B cell (primary cell): ENCODE data around the gene KLHL17. TPM values are rescaled to one million over a fixed set of nuclear protein-coding genes. Genes with fewer than 3 reads are reported as not detected.
A peak's percentile ranks its signal among the peaks of the same experiment; 100 is the strongest.

Experiments used
- ATAC-seq: fragments of 200-7000 bp; cut with Tn5 transposase; one replicate; pipeline ENCODE4 v1.10.0; 2021; ENCODE audit warnings: low read depth, mild to moderate bottlenecking, moderate number of reproducible peaks, moderate library complexity
- CTCF ChIA-PET: fragments of 350-600 bp; sonication (Branson Sonifier 250); formaldehyde crosslinking; loops from one replicate; lab custom pipeline; 2021; ENCODE audit warnings: antibody characterized with exemption, inconsistent platforms; lab: Charles Lee
- POLR2A ChIA-PET: fragments of 350-600 bp; sonication (Branson Sonifier 250); formaldehyde crosslinking; loops from one replicate; lab custom pipeline; 2021; ENCODE audit warnings: antibody characterized with exemption; lab: Charles Lee
- DNase-seq: peaks from one replicate; pipeline ENCODE4 v3.0.0; 2013
- H2AFZ ChIP-seq: 2 replicates; pipeline ENCODE4 v1.6.1; 2012; ENCODE audit warnings: mild to moderate bottlenecking, low read depth, low read length; ENCODE audit not compliant: insufficient read depth, poor library complexity, severe bottlenecking
- H3K27ac ChIP-seq, 2 donors: 1 replicate in 1 of 2; 2 replicates in 1 of 2; pipeline ENCODE4 v1.5.1; 2012 to 2013; ENCODE audit warnings: low read length in 2 of 2, mild to moderate bottlenecking in 2 of 2, moderate library complexity in 1 of 2
- H3K27me3 ChIP-seq, 4 experiments: fragments of 200-600 bp in 1 of 4; sonication (generic) in 1 of 4; replicated peaks in 1 of 4; 1 replicate in 2 of 4; 2 replicates in 2 of 4; pipeline versions ENCODE4 v1.6.1 to v1.7.0; 2013 to 2016; ENCODE audit warnings: low read length in 3 of 4, mild to moderate bottlenecking in 2 of 4, mixed read lengths in 1 of 4, moderate library complexity in 1 of 4; ENCODE audit not compliant: insufficient read depth in 4 of 4, control insufficient read depth in 3 of 4; ENCODE audit errors: control extremely low read depth in 1 of 4
- H3K36me3 ChIP-seq, 2 experiments: replicated peaks in 1 of 2; 1 replicate in 1 of 2; 2 replicates in 1 of 2; pipeline versions ENCODE4 v1.6.1 to v1.7.1; 2013; ENCODE audit warnings: low read length in 1 of 2; ENCODE audit not compliant: insufficient read depth in 2 of 2, control insufficient read depth in 1 of 2; ENCODE audit errors: control extremely low read depth in 1 of 2, extremely low read depth in 1 of 2
- H3K4me1 ChIP-seq, 2 donors: fragments of 200-600 bp in 1 of 2; sonication (generic) in 1 of 2; 1 replicate in 1 of 2; 2 replicates in 1 of 2; pipeline versions ENCODE4 v1.5.1 to v1.6.1; 2013 to 2017; ENCODE audit warnings: low read length in 2 of 2; ENCODE audit not compliant: control insufficient read depth in 2 of 2, insufficient read depth in 2 of 2
- H3K4me2 ChIP-seq: replicated peaks from 2 replicates; pipeline ENCODE3; 2012; ENCODE audit warnings: mild to moderate bottlenecking, low read depth, low read length; ENCODE audit not compliant: poor library complexity, severe bottlenecking
- H3K4me3 ChIP-seq, 5 experiments: fragments of 200-600 bp in 1 of 5; sonication (generic) in 1 of 5; 1 replicate in 3 of 5; 2 replicates in 2 of 5; pipeline versions ENCODE4 v1.5.1 to v1.7.0; 2011 to 2016; ENCODE audit warnings: low read length in 4 of 5, mild to moderate bottlenecking in 4 of 5, low read depth in 2 of 5, control low read depth in 1 of 5, moderate library complexity in 1 of 5; ENCODE audit not compliant: insufficient read depth in 1 of 5; ENCODE audit errors: control extremely low read depth in 1 of 5, extremely low read depth in 1 of 5
- H3K79me2 ChIP-seq: fragments of 200-600 bp; sonication (generic); one replicate; pipeline ENCODE4 v1.6.0; 2016; ENCODE audit warnings: low read length; ENCODE audit not compliant: control insufficient read depth, insufficient read depth
- H3K9ac ChIP-seq: fragments of 200-600 bp; sonication (generic); 2 replicates; pipeline ENCODE4 v1.6.1; 2017; ENCODE audit warnings: mild to moderate bottlenecking, low read length, moderate library complexity
- H3K9me3 ChIP-seq, 3 donors: one replicate each; pipeline versions ENCODE4 v1.6.1 to v1.7.1; 2013; ENCODE audit warnings: low read length in 2 of 3; ENCODE audit not compliant: control insufficient read depth in 2 of 3, insufficient read depth in 1 of 3; ENCODE audit errors: control extremely low read depth in 1 of 3
- H4K20me1 ChIP-seq: 2 replicates; pipeline ENCODE4 v1.6.0; 2012; ENCODE audit warnings: mild to moderate bottlenecking, low read length; ENCODE audit not compliant: insufficient read depth, control insufficient read depth, poor library complexity, severe bottlenecking
- H3K27ac Mint-ChIP-seq: one replicate; pipeline ENCODE4 v1.8.0; 2021; ENCODE audit warnings: mixed read lengths
- H3K27me3 Mint-ChIP-seq: one replicate; pipeline ENCODE4 v1.8.0; 2021; ENCODE audit warnings: mixed read lengths
- H3K4me1 Mint-ChIP-seq: one replicate; pipeline ENCODE4 v1.8.0; 2021; ENCODE audit warnings: mixed read lengths
- H3K4me3 Mint-ChIP-seq: one replicate; pipeline ENCODE4 v1.8.0; 2021; ENCODE audit warnings: mixed read lengths
- H3K9me3 Mint-ChIP-seq: one replicate; pipeline ENCODE4 v1.8.0; 2022; ENCODE audit warnings: mixed read lengths; ENCODE audit not compliant: insufficient read depth
- CTCF ChIP-seq: fragments of 200-600 bp; IDR thresholded peaks from one replicate; pipeline ENCODE4 v1.8.0; 2022; ENCODE audit warnings: antibody characterized with exemption, mild to moderate bottlenecking
- EZH2 ChIP-seq: IDR thresholded peaks from 2 replicates; pipeline ENCODE4 v1.6.1; 2012; ENCODE audit warnings: borderline replicate concordance, low read depth, mild to moderate bottlenecking, moderate library complexity, low read length; ENCODE audit not compliant: insufficient read depth, poor library complexity, severe bottlenecking
- WGBS: methylation state at CpG from one replicate; pipeline ENCODE4 v1.1.5; 2013; ENCODE audit warnings: missing lambda C conversion rate; ENCODE audit not compliant: insufficient coverage; 5-methylcytosine and 5-hydroxymethylcytosine counted together
- intact Hi-C: fragments of 100-400 bp; cut with micrococcal nuclease; formaldehyde crosslinking; loops from one replicate; pipeline ENCODE4 v1.10.0; 2022
- polyA plus RNA-seq: library from polyadenylated mRNA; depleted of rRNA; stranded (reverse); fragments of >200 nt; gene quantifications from 2 replicates; pipeline ENCODE4 v1.2.3, GENCODE V29; 2012
- total RNA-seq, 2 donors: library from RNA; stranded (reverse); fragments of 120-200 nt in 1 of 2; gene quantifications; 1 replicate in 1 of 2; 2 replicates in 1 of 2; pipeline versions ENCODE4 v1.2.3 to v1.2.4, GENCODE V29; 2013 to 2022

KLHL17 gene
- total and polyA plus RNA-seq, 2 donors (not counting 1 experiment from before 2014, with no cell fraction given): 30.1 to 57.5 TPM

DNA sequence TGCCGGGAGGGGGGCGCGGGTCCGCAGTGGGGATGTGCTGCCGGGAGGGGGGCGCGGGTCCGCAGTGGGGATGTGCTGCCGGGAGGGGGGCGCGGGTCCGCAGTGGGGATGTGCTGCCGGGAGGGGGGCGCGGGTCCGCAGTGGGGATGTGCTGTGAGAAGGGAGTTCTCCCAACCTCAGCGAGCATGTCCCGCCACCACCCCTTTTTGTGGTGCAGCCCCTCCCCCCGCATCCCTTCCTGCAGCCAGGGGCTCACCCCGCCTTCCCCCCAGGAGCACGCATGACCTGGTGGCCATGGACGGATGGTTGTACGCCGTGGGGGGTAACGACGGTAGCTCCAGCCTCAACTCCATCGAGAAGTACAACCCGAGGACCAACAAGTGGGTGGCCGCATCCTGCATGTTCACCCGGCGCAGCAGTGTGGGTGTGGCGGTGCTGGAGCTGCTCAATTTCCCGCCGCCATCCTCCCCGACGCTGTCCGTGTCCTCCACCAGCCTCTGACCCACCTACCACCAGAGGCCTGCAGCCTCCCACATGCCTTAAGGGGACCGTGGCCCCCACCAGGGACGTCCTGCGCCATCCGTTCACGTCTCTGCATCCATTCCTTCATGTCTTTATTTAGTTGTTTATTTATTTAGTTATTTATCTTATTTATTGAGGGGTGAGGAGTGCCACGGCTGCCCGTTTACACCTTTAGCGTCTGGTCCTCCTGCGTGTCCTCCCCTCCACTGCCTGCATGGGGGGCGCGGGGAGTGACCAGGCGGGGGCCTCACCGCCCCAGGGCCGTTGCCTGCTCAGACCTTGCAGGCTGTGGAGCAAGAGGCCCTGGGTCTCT lies 4.5 kb downstream of the KLHL17 start:
- peaks cover 6% of the 10 kb centered on the region for H3K4me1 Mint-ChIP-seq
- Histone ChIP-seq H3K4me2 (no peak overlapping the region), H2AFZ (no peak overlapping the region), H3K36me3 (no peaks in the 10 kb centered on the region), H3K27ac (no peak overlapping the region), H3K9ac (no peak overlapping the region), H3K4me1 (peaks cover 16 to 24% of the 10 kb centered on the region in 2 donors), H3K27me3 (peaks cover 0 to 21% (median 5%) of the 10 kb centered on the region in 4 experiments), H3K79me2 (no peaks in the 10 kb centered on the region), H3K4me3 (no peak overlapping the region), H3K9me3 (no peaks in the 10 kb centered on the region), H4K20me1 (no peaks in the 10 kb centered on the region)
- ATAC-seq (no peak), DNase-seq (no peak)
- CTCF ChIA-PET: no interaction called here
- 94% methylated on average over 31 of the region's 51 CpGs for WGBS
- intact Hi-C loops: no loop called here
- H3K27ac Mint-ChIP-seq: no peak overlapping the region
- H3K4me3 Mint-ChIP-seq: no peak overlapping the region
- TF ChIP-seq CTCF (no peak), EZH2 (no peak)
- POLR2A ChIA-PET: no interaction called here
- no peaks in the 10 kb centered on the region for H3K9me3 Mint-ChIP-seq
- H3K27me3 Mint-ChIP-seq: peaks cover 13% of the 10 kb centered on the region

DNA sequence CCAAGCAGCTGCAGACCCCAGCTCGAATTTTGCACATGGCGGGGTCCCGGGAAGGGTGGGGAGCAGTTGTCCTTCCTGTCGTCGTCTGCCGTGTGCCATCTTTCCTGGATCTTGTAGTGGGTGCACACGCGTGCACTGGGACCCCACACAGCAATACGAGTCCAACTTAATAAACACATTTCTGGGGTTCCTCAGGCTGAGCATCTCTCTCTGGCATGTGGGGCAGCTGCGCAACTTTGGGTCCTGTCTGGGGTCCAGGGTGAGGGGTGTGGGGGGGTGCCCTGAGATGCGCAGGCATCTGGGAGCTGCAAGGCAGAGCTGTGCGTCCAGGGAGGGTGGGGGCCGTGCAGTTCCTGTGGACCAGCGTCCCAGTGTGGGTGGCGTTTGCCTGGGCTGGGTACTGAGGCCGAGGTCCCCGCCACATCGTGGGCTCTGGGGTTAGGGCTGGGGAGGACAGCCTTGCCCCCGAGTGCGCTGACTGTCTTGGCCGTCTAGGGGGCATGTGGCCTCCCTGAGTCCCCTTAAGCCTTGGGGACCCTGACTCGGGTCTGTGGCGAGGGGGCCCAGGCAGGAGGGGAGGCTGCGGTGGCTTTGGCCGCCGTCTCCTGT lies 5.2 kb downstream of the KLHL17 start:
- H3K4me1 Mint-ChIP-seq: peaks cover 6% of the 10 kb centered on the region
- peak overlapping the region; percentile 32 for H3K4me3 Mint-ChIP-seq
- DNase-seq (no peak), ATAC-seq (no peak)
- intact Hi-C loops: no loop called here
- Histone ChIP-seq H3K4me1 (peaks cover 13 to 20% of the 10 kb centered on the region in 2 donors), H3K27ac (no peak overlapping the region), H4K20me1 (no peaks in the 10 kb centered on the region), H3K36me3 (no peaks in the 10 kb centered on the region), H3K79me2 (no peaks in the 10 kb centered on the region), H3K27me3 (peaks cover 0 to 27% (median 6%) of the 10 kb centered on the region in 4 experiments), H3K4me3 (no peak overlapping the region), H2AFZ (no peak overlapping the region), H3K9me3 (no peaks in the 10 kb centered on the region), H3K4me2 (peak overlapping the region; percentile 99), H3K9ac (no peak overlapping the region)
- WGBS: 69% methylated on average over 26 of the region's 26 CpGs
- POLR2A ChIA-PET: no interaction called here
- no peak overlapping the region for H3K27ac Mint-ChIP-seq
- CTCF ChIA-PET: no interaction called here
- no peaks in the 10 kb centered on the region for H3K9me3 Mint-ChIP-seq
- TF ChIP-seq CTCF: no peak
- TF ChIP-seq EZH2: no peak
- H3K27me3 Mint-ChIP-seq: peaks cover 13% of the 10 kb centered on the region
